Esophagus muscularis mucosa (tissue), 3 donors: ENCODE measurements around the gene WDFY2.

ENCODE experiments used
- CTCF ChIP-seq, 3 experiments: fragments of 200-600 bp in 2 of 3; fragments of 450-650 bp in 1 of 3; sonication (generic) in 2 of 3; IDR thresholded peaks; one replicate each; pipeline ENCODE4 v1.5.1; 2017 to 2019; ENCODE audit warnings: antibody characterized with exemption in 3 of 3, mild to moderate bottlenecking in 2 of 3, moderate library complexity in 1 of 3
- POLR2A ChIP-seq: fragments of 450-650 bp; IDR thresholded peaks from one replicate; pipeline ENCODE4 v1.6.1; 2017; ENCODE audit warnings: antibody characterized with exemption, moderate library complexity, mild to moderate bottlenecking, low read depth
- POLR2AphosphoS5 ChIP-seq, 2 donors: sonication (generic); formaldehyde crosslinking; IDR thresholded peaks; one replicate each; pipeline ENCODE4 v1.6.1; 2017; ENCODE audit warnings: antibody characterized with exemption in 2 of 2

DNA sequence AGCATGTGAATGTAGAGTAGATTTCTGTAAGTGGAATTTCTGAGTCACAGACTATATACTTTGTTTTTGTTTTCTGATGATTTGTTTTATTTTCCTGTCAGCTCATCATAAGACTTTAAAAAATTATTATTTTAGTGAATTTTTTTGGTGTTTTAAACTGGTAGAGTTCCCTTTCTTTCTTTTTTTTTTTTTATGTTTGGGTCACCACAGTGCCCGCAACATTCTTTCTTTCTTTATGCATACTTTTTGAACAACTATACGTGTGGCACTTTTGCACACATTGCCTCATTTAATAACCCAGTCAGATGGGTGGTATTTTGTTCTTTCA, 46.0 kb downstream of the WDFY2 start:
- TF ChIP-seq CTCF (IDR thresholded peaks at IDR 0.05): no peak
- no peak for TF ChIP-seq POLR2AphosphoS5 (IDR thresholded peaks at IDR 0.05)
- TF ChIP-seq POLR2A: no peak
